ENCODE measurements around the gene HPS5.
A peak's percentile ranks its signal among the peaks of the same experiment; 100 is the strongest.
"Not testable (repeated sequence)": the region's sequence is repeated elsewhere in the genome, so short reads cannot be mapped to it uniquely, and the experiment has no call there.

Gene HPS5

GRCh38 chr11:18277565-18278271 lies 44.2 kb downstream of the HPS5 start:
- DNase-seq (ENCODE audit: low read depth, low spot score): no peak

- no peak for DNase-seq (ENCODE audit: low read depth, low spot score)
These were observed 50.7 kb downstream of the HPS5 start for GRCh38 chr11:18271206-18271605.

GRCh38 chr11:18270102-18270501 lies 51.8 kb downstream of the HPS5 start:
- DNase-seq (ENCODE audit: low read depth, low spot score): no peak

- not testable (repeated sequence) for DNase-seq (ENCODE audit: low read depth, low spot score)
These were observed 52.7 kb downstream of the HPS5 start for GRCh38 chr11:18269252-18269651.

GRCh38 chr11:18267335-18268133 lies 54.4 kb downstream of the HPS5 start:
- not testable (repeated sequence) for DNase-seq (ENCODE audit: low read depth, low spot score)

GRCh38 chr11:18265949-18266348 lies 56.0 kb downstream of the HPS5 start, which contains the start of gene SAA1:
SAA1 (plus strand) TSS chr11:18266264; CDS start chr11:18266888, 624 bp downstream.
- DNase-seq (ENCODE audit: low read depth, low spot score): no peak

- DNase-seq (ENCODE audit: low read depth, low spot score): no peak
These were observed 57.0 kb downstream of the HPS5 start for GRCh38 chr11:18264677-18265555.

- DNase-seq (ENCODE audit: low read depth, low spot score): no peak
These were observed 57.9 kb downstream of the HPS5 start for GRCh38 chr11:18264035-18264434.

- peak; percentile 76 for DNase-seq (ENCODE audit: low read depth, low spot score)
These were observed 59.1 kb downstream of the HPS5 start for GRCh38 chr11:18262681-18263350.

- no peak for DNase-seq (ENCODE audit: low read depth, low spot score)
These were observed 60.2 kb downstream of the HPS5 start for GRCh38 chr11:18261721-18262120.

- no peak for DNase-seq (ENCODE audit: low read depth, low spot score)
These were observed 62.7 kb downstream of the HPS5 start for GRCh38 chr11:18259259-18259658.

GRCh38 chr11:18254781-18255361 lies 67.1 kb downstream of the HPS5 start:
- DNase-seq (ENCODE audit: low read depth, low spot score): no peak

GRCh38 chr11:18253778-18254338 lies 68.1 kb downstream of the HPS5 start:
- DNase-seq (ENCODE audit: low read depth, low spot score): no peak

- no peak for DNase-seq (ENCODE audit: low read depth, low spot score)
These were observed 68.7 kb downstream of the HPS5 start for GRCh38 chr11:18253233-18253632.

GRCh38 chr11:18248561-18248960 lies 73.4 kb downstream of the HPS5 start, which contains the start of gene SAA2:
SAA2 (minus strand) TSS chr11:18248668; CDS start chr11:18248011, 657 bp downstream.
- no peak for DNase-seq (ENCODE audit: low read depth, low spot score)

- not testable (repeated sequence) for DNase-seq (ENCODE audit: low read depth, low spot score)
These were observed 74.8 kb downstream of the HPS5 start for GRCh38 chr11:18247191-18247581.

- DNase-seq (ENCODE audit: low read depth, low spot score): not testable (repeated sequence)
These were observed 75.4 kb downstream of the HPS5 start for GRCh38 chr11:18246379-18247190.

- no peak for DNase-seq (ENCODE audit: low read depth, low spot score)
These were observed 76.5 kb downstream of the HPS5 start for GRCh38 chr11:18245396-18245795.

GRCh38 chr11:18243783-18244362 lies 78.1 kb downstream of the HPS5 start:
- peak; percentile 80 for DNase-seq (ENCODE audit: low read depth, low spot score)
